Activated CD8-positive, alpha-beta T cell treated with anti-CD3 and anti-CD28 coated beads, Interleukin-2, amount 10 ng/mL, durations not matched to agents 7 days and 5 days (primary cell): ENCODE measurements around the gene PACC1. TPM values are rescaled to one million over a fixed set of nuclear protein-coding genes. Genes with fewer than 3 reads are reported as not detected.
A peak's percentile ranks its signal among the peaks of the same experiment; 100 is the strongest.
"Not testable (repeated sequence)": the region's sequence is repeated elsewhere in the genome, so short reads cannot be mapped to it uniquely, and the experiment has no call there.

Source experiments
- ATAC-seq: fragments of 150-1000 bp; cut with Tn5 transposase; one replicate; pipeline ENCODE4 v1.10.0; 2021; ENCODE audit warnings: moderate library complexity
- CTCF ChIA-PET: fragments of 350-600 bp; sonication (Branson Sonifier 250); formaldehyde crosslinking; loops from one replicate; lab custom pipeline; 2021; ENCODE audit warnings: antibody characterized with exemption; lab: Charles Lee
- POLR2A ChIA-PET: fragments of 350-600 bp; sonication (Branson Sonifier 250); formaldehyde crosslinking; loops from one replicate; lab custom pipeline; 2021; ENCODE audit warnings: antibody characterized with exemption; lab: Charles Lee
- DNase-seq: peaks from one replicate; pipeline ENCODE4 v3.0.0-alpha.2; 2020
- H3K27ac Mint-ChIP-seq: one replicate; pipeline ENCODE4 v1.8.0; 2021; ENCODE audit warnings: mild to moderate bottlenecking, mixed read lengths
- H3K27me3 Mint-ChIP-seq: one replicate; pipeline ENCODE4 v1.8.0; 2021; ENCODE audit warnings: low read depth, mixed read lengths
- H3K36me3 Mint-ChIP-seq: one replicate; pipeline ENCODE4 v1.8.0; 2021; ENCODE audit warnings: low read depth, mixed read lengths
- H3K4me1 Mint-ChIP-seq: one replicate; pipeline ENCODE4 v1.8.0; 2021; ENCODE audit warnings: low read depth, mixed read lengths
- H3K4me3 Mint-ChIP-seq: one replicate; pipeline ENCODE4 v1.8.0; 2021; ENCODE audit warnings: mild to moderate bottlenecking, mixed read lengths
- H3K9me3 Mint-ChIP-seq: one replicate; pipeline ENCODE4 v1.8.0; 2022; ENCODE audit warnings: mixed read lengths; ENCODE audit not compliant: insufficient read depth
- total RNA-seq, 2 experiments: library from RNA; stranded (reverse); gene quantifications; one replicate each; pipeline ENCODE4 v1.2.3, GENCODE V29; 2021

The PACC1 gene
- total RNA-seq, 2 experiments from 2014 or later, result 10.0 to 13.2 TPM

DNA sequence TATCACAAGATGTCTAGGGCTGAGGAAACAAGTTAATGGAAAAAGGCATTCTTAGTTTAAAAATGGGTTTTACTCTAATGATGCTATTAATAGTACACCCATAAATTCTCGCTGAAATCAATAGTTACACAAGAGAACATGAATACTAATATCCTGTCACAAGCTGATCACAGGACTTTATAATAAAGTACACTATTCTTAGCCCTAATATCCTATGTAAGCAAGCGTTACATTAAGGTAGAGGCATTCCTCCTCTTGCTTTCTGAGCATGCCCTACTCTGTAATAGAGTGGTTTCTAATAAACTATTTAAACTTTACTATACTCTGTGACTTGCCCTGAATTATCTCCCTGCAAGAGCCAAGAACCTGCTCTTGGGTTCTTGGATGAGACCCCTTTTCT, 6.5 kb upstream of the PACC1 start:
- no peak overlapping the region for H3K27ac Mint-ChIP-seq
- POLR2A ChIA-PET, result no interaction called here
- H3K4me3 Mint-ChIP-seq, result no peak overlapping the region
- H3K27me3 Mint-ChIP-seq, result peaks cover 15% of the 10 kb centered on the region
- H3K36me3 Mint-ChIP-seq, result no peaks in the 10 kb centered on the region
- CTCF ChIA-PET, result no interaction called here
- no peaks in the 10 kb centered on the region for H3K9me3 Mint-ChIP-seq
- ATAC-seq (no peak), DNase-seq (no peak)
- H3K4me1 Mint-ChIP-seq, result peaks cover 2% of the 10 kb centered on the region

DNA sequence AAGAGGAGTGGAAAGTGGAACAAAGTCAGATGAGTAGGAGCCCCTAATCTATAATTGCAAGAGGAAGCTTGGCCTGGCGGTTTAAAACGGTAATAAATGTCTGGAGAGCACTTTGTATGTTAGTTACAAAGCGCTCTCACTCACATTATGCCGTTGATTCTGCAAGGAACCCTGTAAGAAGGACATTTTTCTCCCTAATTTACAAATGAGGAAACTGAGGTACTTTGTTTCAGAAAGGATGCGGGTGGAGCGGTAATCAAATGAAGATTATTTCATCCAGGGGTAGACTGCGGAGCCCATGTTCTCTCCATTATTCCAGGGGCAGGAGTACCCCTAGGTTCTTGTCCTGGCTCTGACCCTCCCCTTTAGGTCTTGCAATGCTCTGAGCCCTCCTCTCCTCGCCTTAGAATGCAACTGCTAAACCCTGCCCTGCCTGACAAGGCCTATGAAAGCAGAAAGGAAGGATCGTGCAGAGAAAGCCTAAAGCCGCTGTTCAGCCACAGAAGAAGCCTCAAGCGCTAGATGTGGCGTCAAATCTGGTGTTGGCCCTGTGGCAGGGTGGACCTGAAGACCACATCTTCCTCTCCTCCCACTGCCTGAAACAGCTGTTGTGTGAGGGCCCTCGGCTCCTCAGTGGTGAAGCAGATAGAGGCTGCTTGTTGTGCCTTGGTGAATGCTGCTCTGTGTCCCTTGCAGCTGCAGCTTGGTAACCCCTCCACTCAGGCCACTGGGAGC, 588 bp upstream of the PACC1 start:
- POLR2A ChIA-PET, result interaction anchor here (1.1 to 1.7 kb wide), 4 partner anchors 13 to 129 kb away, joined by 3 to 8 read pairs (median 4); partner anchors contain the start of genes NENF and PPP2R5A
- DNase-seq (peak; percentile 55), ATAC-seq (no peak)
- peaks cover 24% of the 10 kb centered on the region for H3K36me3 Mint-ChIP-seq
- peaks cover 36% of the 10 kb centered on the region for H3K4me1 Mint-ChIP-seq
- CTCF ChIA-PET, result interaction anchor here (1.1 to 3.2 kb wide), 2 partner anchors 40 to 580 kb away, joined by 3 to 19 read pairs; no protein-coding TSS in a partner anchor
- H3K27ac Mint-ChIP-seq, result peak overlapping the region; percentile 94
- no peaks in the 10 kb centered on the region for H3K9me3 Mint-ChIP-seq
- peak overlapping the region; percentile 98 for H3K4me3 Mint-ChIP-seq
- H3K27me3 Mint-ChIP-seq, result no peaks in the 10 kb centered on the region

DNA sequence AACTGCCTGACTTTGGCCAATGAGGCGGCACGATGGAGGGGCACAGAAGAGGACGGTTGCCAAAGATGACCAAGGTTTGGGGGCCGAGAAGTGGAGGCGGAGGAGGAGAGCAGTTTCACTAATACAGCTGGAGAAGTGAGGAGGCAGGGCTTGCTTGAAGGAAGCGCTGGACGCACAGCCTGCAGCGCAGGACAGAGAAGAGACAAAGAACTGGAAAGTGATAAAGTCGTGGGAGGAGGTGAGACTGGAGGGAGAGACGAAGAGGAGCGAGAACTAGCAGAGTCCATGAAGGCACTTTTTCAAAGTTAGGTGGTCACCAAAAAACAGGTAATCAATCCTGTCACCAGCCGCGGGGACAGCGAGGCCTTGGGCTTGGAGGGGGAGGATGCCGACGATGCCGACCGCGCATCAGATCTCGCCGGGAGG, 771 bp downstream of the PACC1 start:
- H3K9me3 Mint-ChIP-seq, result no peaks in the 10 kb centered on the region
- H3K4me1 Mint-ChIP-seq, result peaks cover 36% of the 10 kb centered on the region
- peak overlapping the region; percentile 94 for H3K27ac Mint-ChIP-seq
- POLR2A ChIA-PET, result no interaction called here
- peak overlapping the region; percentile 98 for H3K4me3 Mint-ChIP-seq
- peak; percentile 37 for ATAC-seq
- CTCF ChIA-PET, result interaction anchor here (3.2 kb wide), 1 partner anchor 42 kb away, joined by 19 read pairs; no protein-coding TSS in a partner anchor
- no peak for DNase-seq
- H3K36me3 Mint-ChIP-seq, result peaks cover 38% of the 10 kb centered on the region
- no peaks in the 10 kb centered on the region for H3K27me3 Mint-ChIP-seq

DNA sequence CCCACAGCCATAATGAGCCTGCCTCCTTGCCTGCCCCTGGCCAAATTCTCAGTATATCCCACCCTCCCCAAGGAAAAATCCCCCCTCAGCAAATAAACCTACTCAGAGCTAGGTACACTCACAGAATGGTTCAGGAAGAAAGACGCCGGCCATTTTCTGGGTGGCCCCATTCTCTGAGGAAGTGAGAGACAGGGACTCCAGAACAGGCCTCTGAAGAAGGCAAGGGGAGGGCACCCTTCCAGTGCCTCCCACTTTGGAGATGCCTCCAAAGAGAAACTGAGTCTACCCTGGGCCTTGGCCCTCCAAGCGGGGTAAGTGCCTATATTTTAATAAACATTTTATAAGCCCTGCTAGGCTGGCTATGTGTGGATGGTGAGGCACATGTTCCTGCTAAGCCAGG, 2.3 kb downstream of the PACC1 start:
- no peak for ATAC-seq
- Mint-ChIP-seq H3K27ac (no peak overlapping the region), H3K36me3 (peaks cover 46% of the 10 kb centered on the region), H3K4me1 (peaks cover 36% of the 10 kb centered on the region), H3K27me3 (no peaks in the 10 kb centered on the region), H3K4me3 (no peak overlapping the region), H3K9me3 (no peaks in the 10 kb centered on the region)
- ChIA-PET CTCF (no interaction called here), POLR2A (no interaction called here)
- DNase-seq, result no peak

DNA sequence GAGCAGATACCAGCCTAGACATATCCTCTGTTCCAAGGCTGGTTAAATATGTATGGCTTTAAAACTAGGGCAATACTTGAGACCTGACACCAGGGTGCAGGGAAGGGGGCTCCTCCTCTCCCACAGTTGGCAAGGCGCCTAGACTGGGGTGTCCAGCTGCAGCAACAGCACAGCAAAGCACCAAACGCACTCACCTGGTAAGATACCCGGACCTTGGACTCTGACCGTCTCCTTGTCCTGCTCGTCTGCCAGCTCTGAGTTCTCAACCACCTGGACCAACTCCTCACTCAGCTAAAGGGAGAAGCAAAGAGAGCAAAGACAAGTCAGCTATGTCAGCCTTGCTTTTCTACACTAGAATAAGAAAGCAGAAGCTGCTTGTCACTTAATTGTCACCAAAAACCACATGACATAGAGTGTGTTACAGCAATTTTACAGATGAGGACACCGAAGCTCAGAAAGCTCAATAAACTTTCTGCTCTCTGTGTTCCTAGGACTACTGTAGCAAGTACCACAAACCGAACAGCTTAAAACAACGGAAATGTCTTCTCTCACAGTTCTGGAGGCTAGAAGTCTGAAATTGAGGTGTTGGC, 4.4 kb downstream of the PACC1 start:
- Mint-ChIP-seq H3K4me3 (no peak overlapping the region), H3K9me3 (no peaks in the 10 kb centered on the region), H3K36me3 (peaks cover 58% of the 10 kb centered on the region), H3K4me1 (peaks cover 28% of the 10 kb centered on the region), H3K27ac (no peak overlapping the region), H3K27me3 (no peaks in the 10 kb centered on the region)
- no peak for DNase-seq
- ChIA-PET POLR2A (no interaction called here), CTCF (interaction anchor here (2.7 kb wide), 1 partner anchor 45 kb away, joined by 13 read pairs; no protein-coding TSS in a partner anchor)
- ATAC-seq, result no peak

DNA sequence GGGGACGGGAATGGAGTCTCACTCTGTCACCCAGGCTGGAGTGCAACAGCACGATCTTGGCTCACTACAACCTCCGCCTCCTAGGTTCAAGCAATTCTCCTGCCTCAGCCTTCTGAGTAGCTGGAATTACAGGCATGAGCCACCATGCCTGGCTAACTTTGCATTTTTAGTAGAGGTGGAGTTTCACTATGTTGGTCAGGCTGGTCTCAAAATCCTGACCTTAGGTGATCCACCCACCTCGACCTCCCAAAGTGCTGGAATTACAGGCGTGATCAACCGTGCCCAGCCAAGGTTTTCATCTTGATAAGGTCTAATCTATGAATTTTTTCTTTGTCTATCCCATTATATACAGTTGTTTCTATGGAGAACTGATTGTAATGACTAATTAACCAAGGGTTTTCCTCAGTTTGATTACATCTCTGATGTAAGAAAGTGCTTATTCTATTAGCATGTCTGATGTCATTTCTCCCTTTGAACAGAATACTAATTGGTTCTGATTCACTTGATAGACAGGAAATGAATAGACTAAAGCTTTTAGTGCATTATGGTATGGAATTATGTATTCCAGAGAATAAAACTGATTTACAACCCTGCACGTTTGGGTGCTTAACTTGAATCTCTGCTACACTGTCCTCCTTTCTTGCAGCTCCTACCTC, 11.9 kb downstream of the PACC1 start:
- Mint-ChIP-seq H3K9me3 (no peaks in the 10 kb centered on the region), H3K36me3 (peaks cover 59% of the 10 kb centered on the region), H3K4me3 (no peak overlapping the region), H3K27me3 (no peaks in the 10 kb centered on the region), H3K4me1 (no peaks in the 10 kb centered on the region), H3K27ac (no peak overlapping the region)
- DNase-seq (no peak), ATAC-seq (no peak)
- POLR2A ChIA-PET, result no interaction called here
- CTCF ChIA-PET, result no interaction called here

DNA sequence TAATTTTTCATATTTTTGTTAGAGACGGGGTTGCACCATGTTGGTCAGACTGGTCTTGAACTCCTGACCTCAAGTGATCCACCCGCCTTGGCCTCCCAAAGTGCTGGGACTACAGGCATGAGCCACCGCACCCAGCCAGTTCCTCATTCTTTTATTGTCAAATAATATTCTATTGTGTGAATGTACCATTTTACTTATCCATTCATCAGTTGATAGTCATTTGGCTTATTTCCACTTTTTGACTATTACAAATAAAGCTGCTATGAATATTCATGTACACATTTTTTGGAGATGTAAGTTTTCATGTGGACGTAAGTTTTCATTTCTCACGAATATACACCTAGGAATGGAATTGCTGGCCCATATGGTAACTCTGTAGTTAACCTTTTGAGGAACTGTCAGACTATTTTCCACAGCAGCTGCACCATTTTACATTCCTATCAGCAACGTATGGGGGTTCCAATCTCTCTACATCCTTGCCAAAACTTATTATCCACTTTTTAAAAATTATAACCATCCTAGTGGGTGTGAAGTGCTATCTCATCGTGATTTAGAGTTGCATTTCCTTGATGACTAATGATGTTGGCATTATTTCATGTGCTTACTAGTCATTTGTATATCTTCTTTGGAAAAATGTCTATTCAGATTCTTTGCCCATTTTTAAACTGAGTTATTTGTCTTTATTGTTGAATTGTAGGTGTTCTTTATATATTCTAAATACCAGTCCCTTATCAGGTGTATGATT, 12.7 kb downstream of the PACC1 start:
- Mint-ChIP-seq H3K9me3 (peaks cover 7% of the 10 kb centered on the region), H3K4me3 (no peak overlapping the region), H3K27ac (no peak overlapping the region), H3K27me3 (no peaks in the 10 kb centered on the region), H3K4me1 (no peaks in the 10 kb centered on the region), H3K36me3 (peaks cover 60% of the 10 kb centered on the region)
- ATAC-seq, result no peak
- POLR2A ChIA-PET, result no interaction called here
- no peak for DNase-seq
- CTCF ChIA-PET, result no interaction called here

DNA sequence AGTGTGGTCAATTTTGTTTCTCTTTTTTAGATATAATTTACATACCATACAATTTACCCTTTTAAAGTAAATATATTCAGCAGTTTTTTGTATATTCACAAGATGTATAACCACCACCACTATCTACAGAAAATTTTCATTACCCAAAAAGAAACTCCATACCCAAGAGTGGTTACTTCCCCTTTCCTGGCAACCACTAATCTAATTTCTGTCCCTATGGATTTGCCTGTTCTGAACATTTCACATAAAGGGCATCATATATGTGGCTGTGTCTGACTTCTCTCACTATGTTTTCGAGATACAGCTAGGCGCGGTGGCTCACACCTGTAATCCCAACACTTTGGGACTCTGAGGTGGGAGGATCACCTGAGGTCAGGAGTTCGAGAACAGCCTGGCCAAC, 13.6 kb downstream of the PACC1 start:
- H3K27me3 Mint-ChIP-seq, result no peaks in the 10 kb centered on the region
- no peaks in the 10 kb centered on the region for H3K4me1 Mint-ChIP-seq
- peaks cover 62% of the 10 kb centered on the region for H3K36me3 Mint-ChIP-seq
- POLR2A ChIA-PET, result no interaction called here
- no peak for DNase-seq
- no peak for ATAC-seq
- peaks cover 17% of the 10 kb centered on the region for H3K9me3 Mint-ChIP-seq
- H3K27ac Mint-ChIP-seq, result no peak overlapping the region
- H3K4me3 Mint-ChIP-seq, result no peak overlapping the region
- CTCF ChIA-PET, result no interaction called here

DNA sequence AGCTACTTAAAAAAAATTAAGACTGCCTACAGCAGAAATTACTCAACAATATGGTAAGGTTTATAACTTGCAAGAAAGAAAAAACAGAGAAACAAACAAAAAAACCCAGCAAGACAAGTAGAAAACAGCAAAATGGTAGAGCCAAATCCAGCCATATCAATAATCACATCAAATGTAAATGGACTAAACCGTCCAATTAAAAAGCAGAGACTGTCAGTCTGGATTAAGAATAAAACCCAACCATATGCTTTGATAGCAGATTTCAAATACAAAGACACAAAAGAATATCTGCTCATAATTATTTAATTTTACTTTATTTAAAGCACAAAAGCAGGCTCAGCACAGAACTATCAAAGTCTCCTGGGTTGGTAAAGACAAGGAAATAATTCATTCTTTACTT, 17.5 kb downstream of the PACC1 start:
- ChIA-PET POLR2A (no interaction called here), CTCF (interaction anchor here (0.9 kb wide), 1 partner anchor 59 kb away, joined by 4 read pairs; no protein-coding TSS in a partner anchor)
- no peaks in the 10 kb centered on the region for H3K4me1 Mint-ChIP-seq
- H3K9me3 Mint-ChIP-seq, result peaks cover 18% of the 10 kb centered on the region
- H3K4me3 Mint-ChIP-seq, result no peak overlapping the region
- H3K36me3 Mint-ChIP-seq, result peaks cover 60% of the 10 kb centered on the region
- no peaks in the 10 kb centered on the region for H3K27me3 Mint-ChIP-seq
- no peak overlapping the region for H3K27ac Mint-ChIP-seq
- ATAC-seq (no peak), DNase-seq (no peak)

DNA sequence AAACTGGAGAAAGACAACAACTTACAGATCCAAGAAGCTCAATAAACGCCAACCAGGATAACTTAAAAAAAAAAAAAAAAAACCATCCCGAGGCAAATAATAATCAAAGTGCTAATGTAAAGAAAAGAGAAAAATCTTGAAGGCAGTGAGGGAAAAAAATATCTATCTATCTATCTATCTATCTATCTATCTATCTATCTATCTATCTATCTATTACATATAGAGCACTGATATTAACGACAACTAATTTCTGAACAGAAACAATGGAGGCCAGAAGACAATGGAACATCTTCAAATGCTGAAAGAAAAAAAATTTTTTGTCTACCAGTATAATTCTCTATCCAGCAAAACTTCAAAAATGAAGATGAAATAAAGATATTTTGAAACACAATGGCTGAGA, 18.0 kb downstream of the PACC1 start:
- Mint-ChIP-seq H3K4me3 (no peak overlapping the region), H3K27ac (no peak overlapping the region), H3K36me3 (peaks cover 60% of the 10 kb centered on the region), H3K9me3 (peaks cover 18% of the 10 kb centered on the region), H3K27me3 (no peaks in the 10 kb centered on the region), H3K4me1 (peaks cover under 1% of the 10 kb centered on the region)
- ATAC-seq (no peak), DNase-seq (no peak)
- CTCF ChIA-PET, result interaction anchor here (0.9 kb wide), 1 partner anchor 59 kb away, joined by 4 read pairs; no protein-coding TSS in a partner anchor
- POLR2A ChIA-PET, result no interaction called here

DNA sequence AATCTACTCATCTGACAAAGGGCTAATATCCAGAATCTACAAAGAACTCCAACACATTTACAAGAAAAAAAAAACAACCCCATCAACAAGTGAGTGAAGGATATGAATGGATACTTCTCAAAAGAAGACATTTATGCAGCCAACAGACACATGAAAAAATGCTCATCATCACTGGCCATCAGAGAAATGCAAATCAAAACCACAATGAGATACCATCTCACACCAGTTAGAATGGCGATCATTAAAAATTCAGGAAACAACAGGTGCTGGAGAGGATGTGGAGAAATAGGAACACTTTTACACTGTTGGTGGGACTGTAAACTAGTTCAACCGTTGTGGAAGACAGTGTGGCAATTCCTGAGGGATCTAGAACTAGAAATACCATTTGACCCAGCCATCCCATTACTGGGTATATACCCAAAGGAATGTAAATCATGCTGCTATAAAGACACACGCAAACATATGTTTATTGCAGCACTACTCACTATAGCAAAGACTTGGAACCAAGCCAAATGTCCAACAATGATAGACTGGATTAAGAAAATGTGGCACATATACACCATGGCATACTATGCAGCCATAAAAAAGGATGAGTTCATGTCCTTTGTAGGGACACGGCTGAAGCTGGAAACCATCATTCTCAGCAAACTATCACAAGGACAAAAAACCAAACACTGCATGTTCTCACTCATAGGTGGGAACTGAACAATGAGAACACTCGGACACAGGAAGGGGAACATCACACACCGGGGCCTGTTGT, 18.8 kb downstream of the PACC1 start:
- H3K4me3 Mint-ChIP-seq, ATAC-seq, DNase-seq, H3K27me3 Mint-ChIP-seq, H3K27ac Mint-ChIP-seq, POLR2A ChIA-PET, H3K4me1 Mint-ChIP-seq, CTCF ChIA-PET: not testable (repeated sequence)
- Mint-ChIP-seq H3K36me3 (peaks cover 65% of the 10 kb centered on the region), H3K9me3 (peaks cover 18% of the 10 kb centered on the region)
